HUES6 (cell line): ENCODE measurements around the gene PRDM15.

ENCODE experiments used
- H3K27ac ChIP-seq: 2 replicates; pipeline ENCODE4 v1.7.0; 2013; ENCODE audit warnings: low read depth, mild to moderate bottlenecking, low read length, inconsistent platforms
- H3K27me3 ChIP-seq: 2 replicates; pipeline ENCODE4 v1.6.1; 2013; ENCODE audit warnings: low read length; ENCODE audit not compliant: control insufficient read depth, insufficient read depth
- H3K36me3 ChIP-seq: 2 replicates; pipeline ENCODE4 v1.6.1; 2013; ENCODE audit warnings: low read length; ENCODE audit not compliant: control insufficient read depth, insufficient read depth
- H3K4me1 ChIP-seq: 2 replicates; pipeline ENCODE4 v1.6.1; 2013; ENCODE audit warnings: low read length; ENCODE audit not compliant: control insufficient read depth, insufficient read depth
- H3K4me3 ChIP-seq: 2 replicates; pipeline ENCODE4 v1.5.1; 2013; ENCODE audit warnings: low read depth, low read length
- H3K9ac ChIP-seq: one replicate; pipeline ENCODE4 v1.6.1; 2013; ENCODE audit warnings: mild to moderate bottlenecking, low read length
- H3K9me3 ChIP-seq: 2 replicates; pipeline ENCODE4 v1.6.1; 2013; ENCODE audit warnings: low read depth, low read length; ENCODE audit not compliant: control insufficient read depth, insufficient read depth

PRDM15 gene

DNA sequence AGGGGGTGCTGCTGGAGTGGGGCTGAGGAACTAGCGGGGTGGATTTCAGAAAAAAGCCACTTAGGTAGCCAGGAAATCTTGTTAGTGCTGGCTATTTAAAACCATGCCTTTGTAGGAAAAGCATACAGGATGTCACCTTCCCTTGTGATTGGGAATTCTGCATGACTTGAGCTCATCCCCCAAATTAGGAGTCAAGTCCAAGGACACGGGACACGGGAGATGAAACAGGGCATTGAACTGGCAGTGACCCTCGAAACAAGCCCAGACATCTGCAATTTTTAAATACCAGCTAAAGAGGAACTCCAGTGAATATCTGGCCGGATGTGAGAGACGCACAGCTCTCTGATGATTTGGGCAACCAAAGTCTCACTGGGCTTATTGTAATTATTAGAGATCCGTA is 41.9 kb upstream of the PRDM15 start:
- Histone ChIP-seq H3K4me3 (no peak overlapping the region), H3K27ac (no peak overlapping the region), H3K9me3 (no peaks in the 10 kb centered on the region), H3K36me3 (no peaks in the 10 kb centered on the region), H3K27me3 (no peaks in the 10 kb centered on the region), H3K9ac (no peak overlapping the region), H3K4me1 (peaks cover 5% of the 10 kb centered on the region)

DNA sequence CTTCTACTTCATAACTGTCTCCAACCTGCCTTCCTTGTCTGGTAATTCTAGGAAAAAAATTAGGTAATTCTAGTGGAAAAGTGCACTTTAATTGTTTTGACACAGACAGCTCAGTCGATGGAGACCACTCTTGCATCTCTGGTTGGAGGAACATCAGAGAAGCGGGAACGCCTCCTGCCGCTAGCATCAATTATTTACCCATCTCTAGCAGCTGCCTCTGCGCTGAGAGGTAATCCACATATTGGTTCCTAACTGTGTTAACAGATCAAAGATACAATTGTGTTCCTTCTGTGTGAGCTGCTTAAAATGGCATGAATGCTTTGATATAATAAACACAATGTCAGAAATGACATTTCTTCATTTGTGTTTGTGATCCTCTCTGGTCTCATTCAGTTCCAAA is 41.3 kb upstream of the PRDM15 start:
- Histone ChIP-seq H3K36me3 (no peaks in the 10 kb centered on the region), H3K27me3 (no peaks in the 10 kb centered on the region), H3K9ac (no peak overlapping the region), H3K4me3 (no peak overlapping the region), H3K27ac (no peak overlapping the region), H3K4me1 (no peaks in the 10 kb centered on the region), H3K9me3 (no peaks in the 10 kb centered on the region)

DNA sequence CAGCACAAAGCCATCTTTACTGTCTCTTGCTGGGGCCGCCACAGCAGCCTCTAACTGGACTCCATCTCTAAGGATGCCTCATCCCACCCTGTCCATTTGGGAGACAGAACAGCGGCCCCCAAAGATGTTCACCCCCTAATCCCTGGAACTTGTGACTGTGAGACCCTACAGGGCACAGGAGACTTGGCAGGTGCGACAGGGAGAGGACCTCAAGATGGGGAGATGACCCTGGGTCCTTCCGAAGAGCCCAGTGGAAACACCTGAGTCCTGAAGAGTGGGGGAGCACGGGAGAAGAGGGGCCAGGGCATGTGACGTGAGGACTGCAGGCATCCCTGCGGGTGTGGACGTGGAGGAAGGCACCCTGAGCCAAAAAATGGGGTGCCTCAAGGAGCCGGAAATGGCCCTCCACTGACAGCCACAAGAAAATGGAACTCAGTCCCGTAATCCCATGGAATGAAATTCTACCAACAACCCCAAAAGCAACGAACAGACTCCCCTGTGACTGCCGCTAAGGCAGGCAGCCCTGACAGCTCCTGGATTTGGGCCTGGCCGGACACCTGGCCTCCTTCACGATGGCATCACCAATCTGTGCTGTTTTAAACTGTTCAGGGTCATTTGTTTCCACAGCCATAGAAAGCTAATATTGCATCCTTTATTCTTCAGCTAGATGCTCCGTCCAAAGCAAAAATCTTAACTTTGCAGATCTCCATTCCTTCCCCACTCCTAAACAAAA is 40.7 kb upstream of the PRDM15 start:
- Histone ChIP-seq H3K9ac (no peak overlapping the region), H3K27ac (no peak overlapping the region), H3K4me1 (no peaks in the 10 kb centered on the region), H3K4me3 (no peak overlapping the region), H3K9me3 (no peaks in the 10 kb centered on the region), H3K27me3 (no peaks in the 10 kb centered on the region), H3K36me3 (no peaks in the 10 kb centered on the region)

DNA sequence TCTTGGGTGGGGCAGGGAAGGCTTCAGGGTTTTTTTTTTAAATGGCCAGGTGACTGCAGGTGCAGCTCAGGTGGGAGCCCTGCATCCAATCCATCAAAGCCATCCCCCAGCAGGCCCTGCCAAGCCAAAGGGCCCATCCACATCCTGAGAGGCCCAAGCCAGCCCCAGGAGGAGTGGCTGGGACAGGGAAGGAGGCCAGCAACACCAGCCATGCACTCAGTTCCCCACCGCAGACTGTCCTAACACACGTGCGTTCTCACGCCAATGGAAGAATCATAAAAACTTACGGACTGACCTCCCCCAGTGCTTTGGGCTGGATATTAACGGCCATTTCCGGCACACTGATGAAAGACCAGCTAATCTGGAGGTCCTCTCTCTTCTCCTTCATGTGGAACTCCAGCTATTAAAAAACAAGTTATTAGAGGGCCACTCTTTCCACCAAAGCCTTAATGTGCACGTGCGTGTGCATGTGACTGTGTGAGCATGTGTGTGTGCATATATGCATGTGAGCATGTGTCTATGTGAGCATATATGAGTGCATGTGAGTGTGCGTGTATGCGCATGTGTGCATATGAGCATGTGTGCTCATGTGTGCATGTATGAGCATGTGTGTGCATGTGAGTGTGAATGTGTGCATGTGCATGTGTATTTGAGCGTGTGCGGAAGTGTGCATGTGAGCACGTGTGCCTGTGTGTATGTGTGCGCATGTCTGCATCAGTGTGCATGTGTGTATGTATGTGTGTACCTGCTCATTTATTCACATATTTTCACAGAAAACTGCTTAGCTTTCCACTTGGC is 39.6 kb upstream of the PRDM15 start:
- no peak overlapping the region for H3K27ac ChIP-seq
- H3K9ac ChIP-seq: no peak overlapping the region
- no peaks in the 10 kb centered on the region for H3K36me3 ChIP-seq
- no peak overlapping the region for H3K4me3 ChIP-seq
- no peaks in the 10 kb centered on the region for H3K9me3 ChIP-seq
- H3K4me1 ChIP-seq: no peaks in the 10 kb centered on the region
- H3K27me3 ChIP-seq: no peaks in the 10 kb centered on the region

DNA sequence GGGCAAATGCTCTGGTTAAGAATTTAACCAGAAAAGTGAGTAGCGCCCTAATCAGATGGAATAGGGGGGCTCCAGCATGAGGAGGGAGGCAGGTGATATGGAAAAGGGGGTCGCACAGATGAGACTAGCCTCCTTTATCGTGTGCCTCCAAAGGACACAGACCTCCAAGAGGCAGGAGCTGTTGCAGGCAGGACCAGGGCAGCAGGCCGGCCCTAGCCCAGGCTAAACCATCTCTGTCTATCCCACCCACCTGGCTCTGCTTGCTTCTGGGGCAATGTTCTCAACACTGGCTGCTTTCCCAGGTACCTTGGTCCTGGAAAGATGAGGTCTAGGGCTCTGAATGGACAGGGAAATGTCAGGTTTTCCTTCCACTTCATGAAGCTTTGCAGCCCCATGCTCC is 38.4 kb upstream of the PRDM15 start:
- Histone ChIP-seq H3K27ac (no peak overlapping the region), H3K27me3 (no peaks in the 10 kb centered on the region), H3K36me3 (0 out of 2 replicates have a peak, but pooled peaks cover 2% of the 10 kb centered on the region), H3K9me3 (no peaks in the 10 kb centered on the region), H3K4me1 (no peaks in the 10 kb centered on the region), H3K9ac (no peak overlapping the region), H3K4me3 (no peak overlapping the region)

DNA sequence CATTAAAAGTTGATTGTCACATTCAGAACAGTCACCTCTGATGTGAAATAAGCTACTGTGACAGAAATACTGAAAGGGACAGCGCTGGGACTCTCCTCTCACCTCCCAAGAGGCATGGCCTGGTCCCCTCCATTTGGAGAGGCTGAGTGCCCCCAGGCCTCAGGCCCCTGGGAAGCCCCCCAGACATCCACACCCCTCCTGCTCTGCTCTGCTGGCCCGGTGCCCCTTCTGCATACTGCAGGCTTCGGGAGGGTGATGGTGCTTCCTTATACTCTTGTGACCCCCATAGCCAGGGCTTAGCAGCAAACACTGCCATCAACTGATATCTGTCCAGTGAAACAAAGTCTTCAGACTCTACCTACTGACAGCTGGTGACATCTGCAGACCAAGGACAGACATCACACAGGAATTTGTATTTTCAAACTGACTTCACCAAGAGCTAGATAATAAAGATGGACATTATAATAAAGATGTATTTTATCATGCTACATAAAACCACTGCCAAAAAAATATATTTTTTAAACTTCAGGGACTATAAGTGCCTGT is 37.8 kb upstream of the PRDM15 start:
- Histone ChIP-seq H3K27ac (no peak overlapping the region), H3K4me1 (no peaks in the 10 kb centered on the region), H3K27me3 (no peaks in the 10 kb centered on the region), H3K9ac (no peak overlapping the region), H3K36me3 (peaks cover 5% of the 10 kb centered on the region; the same call in 1 of the 2 replicates), H3K4me3 (no peak overlapping the region), H3K9me3 (no peaks in the 10 kb centered on the region)

DNA sequence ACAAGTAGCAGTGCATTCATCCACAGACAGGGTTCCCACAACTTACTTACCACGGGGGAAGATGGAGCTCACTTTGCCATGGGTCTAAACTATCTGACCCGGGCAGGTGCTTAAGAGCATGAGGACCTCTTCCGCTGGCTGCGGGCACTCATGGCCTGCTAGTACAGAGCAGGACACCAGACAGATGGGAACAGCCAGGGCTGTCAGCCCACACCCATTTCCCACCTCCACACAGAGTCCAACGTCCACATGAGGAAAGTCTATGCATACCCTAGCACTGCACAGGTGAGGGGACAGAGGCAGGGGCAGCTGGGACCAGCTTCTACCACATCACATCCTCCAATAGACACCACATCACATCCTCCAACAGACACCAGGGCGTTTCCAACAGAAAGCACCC is 35.8 kb upstream of the PRDM15 start:
- no peak overlapping the region for H3K9ac ChIP-seq
- no peaks in the 10 kb centered on the region for H3K4me1 ChIP-seq
- no peak overlapping the region for H3K27ac ChIP-seq
- no peaks in the 10 kb centered on the region for H3K9me3 ChIP-seq
- H3K36me3 ChIP-seq: peaks cover 5% of the 10 kb centered on the region; the same call in 1 of the 2 replicates
- H3K27me3 ChIP-seq: no peaks in the 10 kb centered on the region
- H3K4me3 ChIP-seq: no peak overlapping the region

DNA sequence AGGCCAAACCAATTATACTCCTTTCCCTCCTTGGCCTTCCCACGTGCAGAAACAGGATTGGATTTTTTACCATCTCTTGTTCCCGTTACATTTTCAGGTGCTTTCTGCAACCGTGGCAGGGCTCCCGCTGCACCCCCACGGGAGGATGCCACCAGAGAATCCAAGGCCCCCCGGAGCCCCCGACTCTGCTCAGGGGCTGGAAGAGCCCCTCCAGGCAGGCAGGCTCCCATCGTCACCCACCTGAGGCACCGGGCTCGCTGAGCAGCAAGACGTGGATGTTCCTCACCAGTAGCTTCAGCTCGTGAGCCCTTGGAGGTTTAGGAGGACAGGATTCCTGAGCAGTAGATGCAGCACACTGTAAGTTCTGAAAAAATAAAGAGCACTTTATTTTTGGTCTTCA is 35.2 kb upstream of the PRDM15 start:
- Histone ChIP-seq H3K4me3 (no peak overlapping the region), H3K4me1 (no peaks in the 10 kb centered on the region), H3K36me3 (peaks cover 5% of the 10 kb centered on the region; the same call in 1 of the 2 replicates), H3K27me3 (no peaks in the 10 kb centered on the region), H3K9me3 (no peaks in the 10 kb centered on the region), H3K27ac (no peak overlapping the region), H3K9ac (no peak overlapping the region)

DNA sequence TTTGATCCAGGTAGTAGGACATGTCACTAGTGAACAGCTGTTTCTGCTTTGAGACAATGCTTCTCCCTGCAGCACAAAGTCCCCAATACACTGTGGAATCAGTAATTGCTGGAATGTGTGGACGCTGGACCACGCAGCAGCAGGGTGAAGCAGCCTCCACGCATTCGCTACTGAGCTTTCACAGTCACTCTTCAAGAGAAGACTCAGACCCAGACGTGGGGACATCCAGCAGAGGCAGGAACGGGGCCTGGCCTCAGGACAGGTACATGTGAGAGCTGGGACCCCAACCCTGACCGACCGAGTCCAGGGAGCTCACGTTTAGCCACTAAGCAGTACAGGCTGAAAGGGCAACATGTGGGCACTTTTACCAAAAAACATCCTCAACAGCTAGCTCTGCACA is 34.1 kb upstream of the PRDM15 start:
- H3K27ac ChIP-seq: no peak overlapping the region
- no peaks in the 10 kb centered on the region for H3K9me3 ChIP-seq
- no peak overlapping the region for H3K4me3 ChIP-seq
- H3K4me1 ChIP-seq: no peaks in the 10 kb centered on the region
- peaks cover 5% of the 10 kb centered on the region; the same call in 1 of the 2 replicates for H3K36me3 ChIP-seq
- no peaks in the 10 kb centered on the region for H3K27me3 ChIP-seq
- H3K9ac ChIP-seq: no peak overlapping the region

DNA sequence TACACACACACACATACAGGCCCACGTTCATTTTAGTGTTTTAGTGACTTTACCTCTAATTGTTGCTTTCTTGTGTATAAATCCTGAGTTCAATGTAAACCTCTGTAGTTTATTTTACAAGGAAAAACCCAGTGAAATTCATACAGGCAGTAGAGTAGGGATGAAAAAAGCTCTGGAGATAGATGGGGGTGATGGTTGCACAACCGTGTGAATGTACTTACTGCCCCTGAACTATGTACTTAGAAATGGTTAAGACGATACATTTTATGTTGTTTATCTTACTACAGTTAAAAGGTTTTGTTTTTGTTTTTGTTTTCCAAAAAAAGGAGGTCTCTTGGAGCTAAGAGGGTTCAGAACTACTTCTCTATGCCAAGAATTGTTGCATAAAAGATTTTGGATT is 29.7 kb upstream of the PRDM15 start:
- Histone ChIP-seq H3K27me3 (no peaks in the 10 kb centered on the region), H3K4me3 (no peak overlapping the region), H3K4me1 (no peaks in the 10 kb centered on the region), H3K36me3 (peaks cover 12% of the 10 kb centered on the region), H3K27ac (no peak overlapping the region), H3K9ac (no peak overlapping the region), H3K9me3 (no peaks in the 10 kb centered on the region)
